T-helper 1 cell treated with Interleukin-12 subunit alpha and Interleukin-12 subunit beta and Interleukin-4 antibody, amounts not matched to agents 30 μg/mL and 1 μg/mL, for 36 hours (primary cell): ENCODE measurements around the gene ITGAX.
"Not testable (repeated sequence)": the region's sequence is repeated elsewhere in the genome, so short reads cannot be mapped to it uniquely, and the experiment has no call there.

Experiments
- H3K27ac Mint-ChIP-seq: one replicate; pipeline ENCODE4 v1.8.0; 2021; ENCODE audit warnings: mild to moderate bottlenecking, mixed read lengths
- H3K27me3 Mint-ChIP-seq: one replicate; pipeline ENCODE4 v1.8.0; 2021; ENCODE audit warnings: low read depth, mixed read lengths
- H3K36me3 Mint-ChIP-seq: one replicate; pipeline ENCODE4 v1.8.0; 2021; ENCODE audit warnings: low read depth, mixed read lengths
- H3K4me1 Mint-ChIP-seq: one replicate; pipeline ENCODE4 v1.8.0; 2021; ENCODE audit warnings: low read depth, mixed read lengths
- H3K4me3 Mint-ChIP-seq: one replicate; pipeline ENCODE4 v1.8.0; 2021; ENCODE audit warnings: mild to moderate bottlenecking, moderate library complexity, mixed read lengths
- H3K9me3 Mint-ChIP-seq: one replicate; pipeline ENCODE4 v1.8.0; 2021; ENCODE audit warnings: mixed read lengths

ITGAX gene

DNA sequence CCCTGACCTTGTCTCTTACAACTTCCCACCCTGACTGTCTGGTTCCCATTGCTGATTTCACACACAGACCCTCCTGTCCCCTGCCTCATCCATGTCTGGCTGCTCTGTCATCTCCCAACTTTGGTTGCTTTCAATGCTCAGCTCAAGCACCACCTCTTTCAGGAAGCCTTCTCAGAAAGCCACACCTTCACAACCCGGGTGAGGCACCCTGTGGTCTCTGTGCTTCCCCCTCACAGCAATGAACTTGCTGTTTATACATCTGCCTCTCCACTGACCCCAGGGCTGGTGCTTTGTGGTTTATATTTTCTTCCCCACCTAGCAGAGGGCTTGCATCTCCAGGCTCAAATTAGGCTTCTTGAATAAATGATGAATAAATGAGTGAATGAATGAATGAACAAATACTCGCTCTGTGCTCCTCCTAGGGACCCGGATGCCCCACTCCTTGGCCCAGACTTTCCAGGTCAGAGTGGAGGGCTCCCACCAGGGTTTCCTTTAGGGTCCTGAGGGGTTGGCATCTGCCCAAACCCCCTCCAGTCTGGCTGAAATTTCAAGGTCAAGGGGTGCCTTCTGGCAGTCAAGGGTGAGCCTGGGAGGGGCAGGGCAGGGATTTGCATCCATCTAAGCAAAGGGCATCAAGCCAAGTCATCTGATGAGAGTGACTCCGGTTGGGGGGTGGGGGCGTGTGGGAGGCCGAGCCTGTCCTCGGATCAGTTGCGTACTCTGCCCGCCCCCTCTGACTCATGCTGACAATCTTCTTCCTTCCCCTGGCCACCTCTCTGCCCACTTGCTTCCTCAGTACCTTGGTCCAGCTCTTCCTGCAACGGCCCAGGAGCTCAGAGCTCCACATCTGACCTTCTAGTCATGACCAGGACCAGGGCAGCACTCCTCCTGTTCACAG is at the start of gene ITGAX:
ITGAX (plus strand) TSS at position 783 of the 898 bp plus-strand sequence; CDS start at position 862, 79 bp downstream.
- Mint-ChIP-seq H3K9me3 (no peaks in the 10 kb centered on the region), H3K27me3 (no peaks in the 10 kb centered on the region), H3K27ac (peak within 1 kb of the TSS; percentile 98), H3K36me3 (peaks cover 20% of the 10 kb centered on the region), H3K4me3 (peak within 1 kb of the TSS; percentile 81), H3K4me1 (peaks cover 63% of the 10 kb centered on the region)

DNA sequence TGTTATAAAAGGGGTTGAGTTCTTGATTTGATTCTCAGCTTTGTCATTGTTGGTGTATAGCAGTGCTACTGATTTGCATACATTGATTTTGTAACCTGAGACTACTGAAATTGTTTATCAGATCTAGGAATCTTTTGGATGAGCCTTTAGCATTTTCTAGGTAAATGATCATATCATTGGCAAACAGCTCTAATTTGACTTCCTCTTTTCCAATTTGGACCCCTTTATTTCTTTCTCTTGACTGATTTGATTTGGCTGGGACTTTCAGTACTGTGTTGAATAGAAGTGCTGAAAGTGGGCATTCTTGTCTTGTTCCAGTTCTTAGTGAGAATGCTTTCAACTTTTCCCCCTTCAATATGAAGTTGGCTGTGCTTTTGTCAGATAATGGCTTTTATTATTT is 49.8 kb upstream of the ITGAX start:
- H3K27ac Mint-ChIP-seq, result no peak overlapping the region
- no peaks in the 10 kb centered on the region for H3K9me3 Mint-ChIP-seq
- H3K27me3 Mint-ChIP-seq, result peaks cover 36% of the 10 kb centered on the region
- peaks cover 33% of the 10 kb centered on the region for H3K36me3 Mint-ChIP-seq
- H3K4me1 Mint-ChIP-seq, result peaks cover 10% of the 10 kb centered on the region
- H3K4me3 Mint-ChIP-seq, result no peak overlapping the region

DNA sequence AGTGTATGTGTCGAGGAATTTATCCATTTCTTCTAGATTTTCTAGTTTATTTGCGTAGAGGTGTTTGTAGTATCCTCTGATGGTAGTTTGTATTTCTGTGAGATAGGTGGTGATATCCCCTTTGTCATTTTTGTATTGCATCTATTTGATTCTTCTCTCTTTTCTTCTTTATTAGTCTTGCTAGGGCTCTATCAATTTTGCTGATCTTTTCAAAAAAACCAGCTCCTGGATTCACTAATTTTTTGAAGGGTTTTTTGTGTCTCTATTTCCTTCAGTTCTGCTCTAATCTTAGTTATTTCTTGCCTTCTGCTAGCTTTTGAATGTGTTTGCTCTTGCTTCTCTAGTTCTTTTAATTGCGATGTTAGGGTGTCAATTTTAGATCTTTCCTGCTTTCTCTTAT is 46.6 kb upstream of the ITGAX start:
- not testable (repeated sequence) for H3K27ac Mint-ChIP-seq, H3K4me1 Mint-ChIP-seq, H3K4me3 Mint-ChIP-seq, H3K9me3 Mint-ChIP-seq
- H3K36me3 Mint-ChIP-seq, result peaks cover 36% of the 10 kb centered on the region
- H3K27me3 Mint-ChIP-seq, result peaks cover 32% of the 10 kb centered on the region

DNA sequence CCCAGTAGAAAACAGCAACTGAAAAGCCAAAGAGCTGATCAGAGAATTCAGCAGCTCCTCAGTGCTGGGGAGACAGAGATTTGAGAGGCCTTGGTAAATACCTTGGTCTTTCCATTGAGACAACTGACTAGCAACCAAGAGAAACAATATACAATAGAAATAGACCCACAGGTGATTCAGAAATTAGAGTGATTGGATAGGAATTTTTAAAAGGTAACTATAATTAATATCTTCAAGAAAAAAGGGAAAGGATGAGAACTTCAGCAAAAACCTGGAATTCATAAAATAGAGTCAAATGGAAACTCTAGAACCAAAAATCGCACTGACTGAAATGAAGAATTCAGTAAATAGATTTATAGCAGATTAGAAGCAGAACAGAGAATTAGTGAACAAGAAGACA is 32.5 kb upstream of the ITGAX start:
- peaks cover 49% of the 10 kb centered on the region for H3K36me3 Mint-ChIP-seq

DNA sequence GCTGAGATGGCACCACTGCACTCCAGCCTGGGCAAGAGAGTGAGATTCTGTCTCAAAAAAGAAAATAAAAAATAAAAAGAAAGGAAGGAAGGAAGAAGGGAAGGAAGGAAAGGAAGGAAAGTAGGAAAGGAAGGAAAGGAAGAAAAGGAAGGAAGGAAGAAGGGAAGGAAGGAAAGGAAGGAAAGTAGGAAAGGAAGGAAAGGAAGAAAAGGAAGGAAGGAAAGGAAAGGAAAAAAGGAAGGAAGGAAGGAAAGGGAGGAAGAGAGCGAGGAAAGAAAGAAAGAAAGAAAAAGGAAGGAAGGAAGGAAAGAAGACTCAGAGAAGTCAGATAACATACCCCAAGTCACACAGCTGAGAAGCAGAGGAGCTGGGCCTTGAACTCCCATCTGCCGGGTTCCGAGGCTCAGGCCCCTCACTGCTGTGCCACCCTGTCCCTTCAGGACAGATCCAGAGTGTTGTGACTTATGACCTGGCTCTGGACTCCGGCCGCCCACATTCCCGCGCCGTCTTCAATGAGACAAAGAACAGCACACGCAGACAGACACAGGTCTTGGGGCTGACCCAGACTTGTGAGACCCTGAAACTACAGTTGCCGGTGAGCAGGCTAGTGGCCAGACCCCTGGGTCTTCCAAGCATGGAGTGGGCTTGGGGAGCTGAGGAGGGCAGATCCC is 30.9 kb upstream of the ITGAX start:
- H3K27me3 Mint-ChIP-seq, result peaks cover 4% of the 10 kb centered on the region
- no peak overlapping the region for H3K4me3 Mint-ChIP-seq
- no peak overlapping the region for H3K27ac Mint-ChIP-seq

More for the DNA sequence above, 32.5 kb upstream of the ITGAX start:
- peaks cover 11% of the 10 kb centered on the region for H3K27me3 Mint-ChIP-seq
- peaks cover 31% of the 10 kb centered on the region for H3K9me3 Mint-ChIP-seq
- no peak overlapping the region for H3K4me3 Mint-ChIP-seq
- H3K4me1 Mint-ChIP-seq, result peaks cover under 1% of the 10 kb centered on the region
- no peak overlapping the region for H3K27ac Mint-ChIP-seq

DNA sequence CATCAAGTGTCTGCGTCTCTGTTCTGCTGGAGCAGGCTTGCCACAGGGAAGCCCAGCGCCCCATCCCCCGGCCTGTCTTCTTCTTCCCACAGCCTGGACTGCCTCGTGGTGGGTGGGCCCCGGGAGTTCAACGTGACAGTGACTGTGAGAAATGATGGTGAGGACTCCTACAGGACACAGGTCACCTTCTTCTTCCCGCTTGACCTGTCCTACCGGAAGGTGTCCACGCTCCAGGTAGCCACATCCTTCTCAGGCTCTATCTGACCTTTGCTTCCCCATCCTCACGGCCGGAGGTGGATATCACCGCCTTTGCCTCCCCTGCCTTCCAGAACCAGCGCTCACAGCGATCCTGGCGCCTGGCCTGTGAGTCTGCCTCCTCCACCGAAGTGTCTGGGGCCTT is 29.8 kb upstream of the ITGAX start:
- H3K27ac Mint-ChIP-seq, result no peak overlapping the region
- H3K36me3 Mint-ChIP-seq, result peaks cover 54% of the 10 kb centered on the region
- H3K4me3 Mint-ChIP-seq, result no peak overlapping the region
- H3K27me3 Mint-ChIP-seq, result peaks cover 4% of the 10 kb centered on the region
- peaks cover 23% of the 10 kb centered on the region for H3K9me3 Mint-ChIP-seq
- peaks cover 7% of the 10 kb centered on the region for H3K4me1 Mint-ChIP-seq

More for the DNA sequence above, 30.9 kb upstream of the ITGAX start:
- H3K36me3 Mint-ChIP-seq, result peaks cover 50% of the 10 kb centered on the region
- H3K9me3 Mint-ChIP-seq, result peaks cover 23% of the 10 kb centered on the region
- H3K4me1 Mint-ChIP-seq, result peaks cover 7% of the 10 kb centered on the region

DNA sequence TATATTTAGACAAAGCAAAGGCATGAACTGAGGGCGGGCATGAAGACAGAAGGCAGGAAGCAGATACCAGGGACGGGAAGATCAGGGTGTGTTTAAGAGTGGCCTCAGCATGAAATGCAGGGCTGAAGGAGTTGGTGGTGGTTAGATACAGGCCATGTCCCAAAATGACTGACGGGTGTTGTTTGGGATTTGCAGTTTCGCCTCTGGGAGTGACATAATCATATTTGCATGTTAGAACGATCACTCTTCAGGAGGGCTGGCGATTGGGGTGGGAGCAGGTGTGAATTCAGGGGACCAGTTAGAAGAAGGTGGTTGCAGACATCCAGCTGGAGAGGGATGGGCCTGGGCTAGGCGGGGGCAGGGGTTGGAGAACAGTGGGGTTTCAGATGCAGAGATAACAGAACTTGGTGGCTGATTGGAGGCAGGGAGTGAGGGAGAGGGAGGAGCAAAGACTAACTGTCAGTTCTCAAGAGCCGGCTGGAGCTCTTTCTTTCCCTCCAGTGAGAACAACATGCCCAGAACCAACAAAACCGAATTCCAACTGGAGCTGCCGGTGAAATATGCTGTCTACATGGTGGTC is 27.2 kb upstream of the ITGAX start:
- peaks cover 7% of the 10 kb centered on the region for H3K27me3 Mint-ChIP-seq
- H3K27ac Mint-ChIP-seq, result no peak overlapping the region
- peaks cover 49% of the 10 kb centered on the region for H3K36me3 Mint-ChIP-seq
- H3K9me3 Mint-ChIP-seq, result peaks cover 3% of the 10 kb centered on the region
- no peak overlapping the region for H3K4me3 Mint-ChIP-seq
- H3K4me1 Mint-ChIP-seq, result peaks cover 16% of the 10 kb centered on the region

DNA sequence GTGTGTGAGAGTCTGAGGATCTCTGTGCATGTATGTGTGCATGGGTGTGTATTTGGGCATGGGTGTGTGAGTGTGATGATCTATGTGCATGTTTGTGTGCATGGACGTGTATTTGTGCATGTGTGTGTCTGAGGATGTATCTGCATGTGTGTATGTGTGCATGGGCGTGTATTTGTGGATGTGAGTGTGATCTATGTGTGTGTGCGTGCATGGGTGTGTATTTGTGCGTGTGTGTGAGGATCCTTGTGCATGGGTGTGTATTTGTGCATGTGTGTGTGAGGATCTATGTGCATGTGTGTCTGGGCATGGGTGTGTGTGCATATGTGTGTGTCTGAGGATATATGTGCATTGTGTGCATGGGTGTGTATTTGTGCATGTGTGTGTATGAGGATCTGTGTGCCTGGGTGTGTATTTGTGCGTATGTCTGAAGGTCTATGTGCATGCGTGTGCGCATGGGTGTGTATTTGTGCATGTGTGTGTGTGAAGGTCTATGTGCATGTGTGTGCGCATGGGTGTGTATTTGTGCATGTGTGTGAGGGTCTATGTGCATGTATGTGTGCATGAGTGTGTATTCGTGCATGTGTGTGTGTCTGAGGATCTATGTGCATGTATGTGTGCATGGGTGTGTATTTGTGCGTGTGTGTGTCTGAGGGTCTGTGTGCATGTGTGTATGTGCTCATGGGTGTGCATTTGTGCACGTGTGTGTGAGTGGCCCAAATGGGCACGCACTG is 26.5 kb upstream of the ITGAX start:
- Mint-ChIP-seq H3K4me3 (peak overlapping the region; percentile 1), H3K27me3 (peaks cover 5% of the 10 kb centered on the region), H3K36me3 (peaks cover 47% of the 10 kb centered on the region), H3K4me1 (peaks cover 17% of the 10 kb centered on the region), H3K9me3 (no peaks in the 10 kb centered on the region), H3K27ac (no peak overlapping the region)

DNA sequence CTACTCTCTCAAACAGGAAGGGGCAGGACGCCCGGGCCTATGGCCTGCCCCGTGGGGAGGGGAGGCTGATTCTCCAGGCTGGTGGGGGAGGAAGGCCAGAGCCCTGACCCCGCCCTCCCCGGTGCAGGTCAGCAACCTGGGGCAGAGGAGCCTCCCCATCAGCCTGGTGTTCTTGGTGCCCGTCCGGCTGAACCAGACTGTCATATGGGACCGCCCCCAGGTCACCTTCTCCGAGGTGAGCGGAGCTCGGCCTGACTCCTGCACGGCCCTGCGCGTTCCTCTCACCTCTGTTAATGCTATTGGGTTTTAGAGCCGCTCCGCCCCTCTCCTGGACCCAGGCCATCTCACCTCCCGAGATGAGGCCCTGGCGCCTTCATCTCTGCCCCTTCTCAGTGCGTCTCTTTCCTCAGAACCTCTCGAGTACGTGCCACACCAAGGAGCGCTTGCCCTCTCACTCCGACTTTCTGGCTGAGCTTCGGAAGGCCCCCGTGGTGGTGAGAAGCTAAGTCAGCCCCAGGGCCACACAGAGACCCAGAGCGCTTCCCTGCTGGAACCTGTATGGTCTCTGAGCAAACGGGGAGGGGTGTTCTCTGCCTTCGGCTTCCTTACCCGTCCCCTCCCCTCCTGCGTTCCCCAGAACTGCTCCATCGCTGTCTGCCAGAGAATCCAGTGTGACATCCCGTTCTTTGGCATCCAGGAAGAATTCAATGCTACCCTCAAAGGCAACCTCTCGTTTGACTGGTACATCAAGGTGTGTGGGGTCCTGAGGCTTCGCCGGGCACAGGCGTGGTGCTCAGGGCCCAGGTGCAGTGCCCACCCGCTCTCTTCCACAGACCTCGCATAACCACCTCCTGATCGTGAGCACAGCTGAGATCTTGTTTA is 25.1 kb upstream of the ITGAX start:
- H3K27me3 Mint-ChIP-seq, result peaks cover 5% of the 10 kb centered on the region
- peaks cover 22% of the 10 kb centered on the region for H3K4me1 Mint-ChIP-seq
- peaks cover 40% of the 10 kb centered on the region for H3K36me3 Mint-ChIP-seq
- H3K9me3 Mint-ChIP-seq, result no peaks in the 10 kb centered on the region
- peak overlapping the region; percentile 89 for H3K4me3 Mint-ChIP-seq
- H3K27ac Mint-ChIP-seq, result no peak overlapping the region

DNA sequence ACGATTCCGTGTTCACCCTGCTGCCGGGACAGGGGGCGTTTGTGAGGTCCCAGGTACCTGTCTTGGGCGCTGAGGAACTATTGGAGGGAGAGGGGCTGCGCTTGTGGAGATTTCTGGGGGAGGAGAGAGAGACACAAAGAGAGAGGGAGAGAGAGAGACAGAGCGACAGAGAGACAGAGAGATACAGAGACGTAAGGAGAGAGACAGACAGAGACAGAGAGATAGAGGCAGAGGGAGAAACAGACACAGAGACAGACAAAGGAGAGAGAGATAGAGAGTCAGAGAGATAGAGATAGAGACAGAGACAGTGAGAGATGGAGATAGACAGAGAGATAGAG is 24.5 kb upstream of the ITGAX start:
- H3K4me3 Mint-ChIP-seq, result peak overlapping the region; percentile 89
- no peaks in the 10 kb centered on the region for H3K9me3 Mint-ChIP-seq
- H3K27me3 Mint-ChIP-seq, result peaks cover 5% of the 10 kb centered on the region
- peaks cover 34% of the 10 kb centered on the region for H3K36me3 Mint-ChIP-seq
- peaks cover 22% of the 10 kb centered on the region for H3K4me1 Mint-ChIP-seq
- H3K27ac Mint-ChIP-seq, result peak overlapping the region; percentile 78

DNA sequence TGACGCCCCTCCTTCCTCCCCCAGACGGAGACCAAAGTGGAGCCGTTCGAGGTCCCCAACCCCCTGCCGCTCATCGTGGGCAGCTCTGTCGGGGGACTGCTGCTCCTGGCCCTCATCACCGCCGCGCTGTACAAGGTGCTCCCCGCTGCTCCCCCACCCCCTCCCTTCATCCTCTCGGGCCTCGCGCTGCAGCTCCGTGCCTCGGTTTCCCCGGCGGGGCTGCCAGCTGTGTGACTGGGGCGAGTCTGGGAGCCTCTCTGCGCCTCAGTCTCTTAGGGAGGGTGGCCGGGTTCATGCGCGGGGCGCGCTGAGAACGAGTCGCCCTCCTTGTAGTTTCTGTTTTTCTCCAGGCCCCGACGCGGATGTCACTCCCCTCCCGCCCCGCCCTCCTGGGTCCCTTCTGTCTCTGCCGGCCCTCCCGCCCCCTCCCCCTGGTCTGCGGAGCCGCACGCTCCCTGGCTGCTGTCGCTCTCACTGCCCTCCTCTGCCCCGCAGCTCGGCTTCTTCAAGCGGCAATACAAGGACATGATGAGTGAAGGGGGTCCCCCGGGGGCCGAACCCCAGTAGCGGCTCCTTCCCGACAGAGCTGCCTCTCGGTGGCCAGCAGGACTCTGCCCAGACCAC is 23.7 kb upstream of the ITGAX start:
- Mint-ChIP-seq H3K27me3 (peaks cover 5% of the 10 kb centered on the region), H3K9me3 (no peaks in the 10 kb centered on the region), H3K36me3 (peaks cover 30% of the 10 kb centered on the region), H3K4me3 (peak overlapping the region; percentile 89), H3K27ac (peak overlapping the region; percentile 55), H3K4me1 (peaks cover 22% of the 10 kb centered on the region)

DNA sequence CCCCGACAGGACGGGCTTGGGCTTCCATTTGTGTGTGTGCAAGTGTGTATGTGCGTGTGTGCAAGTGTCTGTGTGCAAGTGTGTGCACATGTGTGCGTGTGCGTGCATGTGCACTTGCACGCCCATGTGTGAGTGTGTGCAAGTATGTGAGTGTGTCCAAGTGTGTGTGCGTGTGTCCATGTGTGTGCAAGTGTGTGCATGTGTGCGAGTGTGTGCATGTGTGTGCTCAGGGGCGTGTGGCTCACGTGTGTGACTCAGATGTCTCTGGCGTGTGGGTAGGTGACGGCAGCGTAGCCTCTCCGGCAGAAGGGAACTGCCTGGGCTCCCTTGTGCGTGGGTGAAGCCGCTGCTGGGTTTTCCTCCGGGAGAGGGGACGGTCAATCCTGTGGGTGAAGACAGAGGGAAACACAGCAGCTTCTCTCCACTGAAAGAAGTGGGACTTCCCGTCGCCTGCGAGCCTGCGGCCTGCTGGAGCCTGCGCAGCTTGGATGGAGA is 23.1 kb upstream of the ITGAX start:
- Mint-ChIP-seq H3K36me3 (peaks cover 29% of the 10 kb centered on the region), H3K27ac (peak overlapping the region; percentile 55)

DNA sequence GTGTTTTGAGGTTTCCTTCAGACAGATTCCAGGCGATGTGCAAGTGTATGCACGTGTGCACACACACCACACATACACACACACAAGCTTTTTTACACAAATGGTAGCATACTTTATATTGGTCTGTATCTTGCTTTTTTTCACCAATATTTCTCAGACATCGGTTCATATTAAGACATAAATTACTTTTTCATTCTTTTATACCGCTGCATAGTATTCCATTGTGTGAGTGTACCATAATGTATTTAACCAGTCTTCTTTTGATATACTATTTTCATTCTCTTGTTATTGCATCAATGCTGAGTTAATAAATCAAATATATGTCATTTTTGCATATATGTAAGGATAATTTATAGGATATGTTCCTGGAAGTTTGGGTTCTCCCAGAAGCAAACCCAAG is 22.4 kb upstream of the ITGAX start:
- Mint-ChIP-seq H3K27me3 (peaks cover 9% of the 10 kb centered on the region), H3K27ac (no peak overlapping the region), H3K36me3 (peaks cover 29% of the 10 kb centered on the region), H3K4me1 (peaks cover 21% of the 10 kb centered on the region), H3K4me3 (peak overlapping the region; percentile 18), H3K9me3 (no peaks in the 10 kb centered on the region)

More for the DNA sequence above, 23.1 kb upstream of the ITGAX start:
- Mint-ChIP-seq H3K4me1 (peaks cover 22% of the 10 kb centered on the region), H3K9me3 (no peaks in the 10 kb centered on the region), H3K27me3 (peaks cover 9% of the 10 kb centered on the region), H3K4me3 (peak overlapping the region; percentile 89)
